GM11168 (cell line): ENCODE measurements around the gene SPON1.
"Not testable (repeated sequence)": the region's sequence is repeated elsewhere in the genome, so short reads cannot be mapped to it uniquely, and the experiment has no call there.

Source experiments
- in situ Hi-C: fragments of 300-500 bp; cut with MboI; formaldehyde crosslinking; loops from one replicate; pipeline ENCODE4 v1.12.0; 2022; ENCODE audit warnings: low sequenced_read_pairs; ENCODE audit not compliant: unreplicated experiment

SPON1 gene

DNA sequence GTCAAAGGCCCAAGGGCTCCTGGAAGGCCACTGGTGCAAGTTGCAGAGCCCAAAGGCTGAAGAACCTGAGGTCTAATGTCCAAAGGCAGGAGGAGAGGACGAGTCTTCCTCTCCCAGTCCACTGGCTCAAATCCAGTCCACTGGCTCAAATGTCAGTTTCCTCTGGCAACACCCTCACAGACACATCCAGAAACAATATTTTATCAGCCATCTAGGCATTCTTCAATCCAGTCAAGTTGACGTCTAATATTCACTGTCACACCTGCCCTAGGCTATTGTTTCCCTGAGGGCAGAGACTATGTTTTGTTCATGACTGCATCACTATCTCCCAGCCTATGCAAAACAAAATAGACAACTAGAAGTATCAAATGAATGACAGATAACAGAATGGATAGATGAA lies 148.1 kb downstream of the SPON1 start:
- in situ Hi-C loops: no loop called here

DNA sequence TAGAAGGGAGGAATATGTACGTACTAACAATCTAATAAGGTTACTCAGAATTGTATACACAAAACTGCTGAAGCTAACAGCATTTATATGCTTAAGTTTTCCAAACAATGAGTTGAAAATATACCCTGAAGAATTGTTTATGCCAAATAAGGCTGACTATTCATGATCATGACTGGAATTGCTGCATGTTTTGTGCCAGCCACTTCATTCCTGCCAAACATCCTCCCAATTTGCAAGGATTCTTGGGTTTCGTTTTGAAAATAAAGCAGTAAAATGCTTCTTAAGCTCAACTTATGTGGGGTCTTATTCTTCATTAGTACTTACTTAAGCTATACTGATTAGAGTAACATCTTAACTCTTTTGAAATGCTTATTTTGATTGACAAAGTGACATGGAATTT lies 149.0 kb downstream of the SPON1 start:
- in situ Hi-C loops: no loop called here

DNA sequence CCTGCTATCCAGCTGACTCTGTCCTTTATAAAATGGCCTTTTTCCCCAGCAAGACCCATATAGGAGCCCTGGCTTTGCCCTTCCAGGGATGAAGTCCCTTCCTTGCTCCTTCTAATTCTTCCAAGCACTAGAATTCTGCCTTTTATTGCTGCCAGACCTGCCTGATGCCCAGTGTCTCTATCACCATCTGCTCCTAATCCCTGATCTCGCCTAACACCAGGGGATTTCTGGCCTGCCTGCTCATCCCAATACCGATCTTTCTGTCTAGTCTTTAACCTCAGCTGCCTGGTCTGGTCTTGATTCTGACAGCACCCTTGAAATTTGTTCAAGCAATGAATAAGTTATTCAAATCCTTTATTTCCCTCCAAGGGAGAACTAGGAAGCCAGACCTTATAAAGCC lies 150.2 kb downstream of the SPON1 start:
- in situ Hi-C loops: no loop called here

DNA sequence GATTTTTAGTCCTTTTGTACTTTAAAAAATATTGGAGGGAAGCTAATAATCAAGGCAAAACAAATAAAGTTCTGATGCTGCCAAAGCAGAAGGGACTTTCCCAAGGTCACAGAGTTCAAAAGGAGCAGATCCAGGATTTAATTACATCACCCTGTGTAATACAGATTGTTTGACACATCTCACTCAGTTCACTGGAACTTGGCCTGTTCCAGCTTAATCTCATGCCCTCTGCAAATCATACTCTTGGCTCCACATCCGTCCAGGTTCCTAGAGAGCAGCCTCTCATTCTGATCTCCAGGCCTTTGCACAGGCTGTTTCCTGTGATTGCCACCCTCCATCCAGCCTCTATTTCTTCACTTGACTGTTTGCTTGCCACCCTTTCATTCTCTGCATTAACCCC lies 151.7 kb downstream of the SPON1 start:
- in situ Hi-C loops: no loop called here

DNA sequence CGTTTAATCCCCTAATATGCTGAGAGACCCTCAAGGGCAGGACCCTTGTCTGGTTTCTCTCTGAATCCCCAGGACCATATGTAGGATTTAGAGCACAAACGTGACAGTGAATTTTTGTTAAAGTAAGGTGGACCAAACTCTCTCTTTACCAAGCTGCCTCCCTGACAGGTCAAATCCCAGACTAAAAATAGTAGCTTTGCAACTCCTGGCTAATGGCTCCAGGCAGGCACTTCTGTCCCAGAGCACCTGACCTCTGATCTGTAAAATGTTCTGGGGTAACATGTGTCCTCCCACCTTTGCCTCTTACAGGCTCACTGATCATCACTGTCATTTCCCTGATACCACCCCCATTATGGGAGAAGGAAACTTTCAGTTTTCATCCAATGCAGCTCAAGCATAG lies 152.3 kb downstream of the SPON1 start:
- in situ Hi-C loops: no loop called here

DNA sequence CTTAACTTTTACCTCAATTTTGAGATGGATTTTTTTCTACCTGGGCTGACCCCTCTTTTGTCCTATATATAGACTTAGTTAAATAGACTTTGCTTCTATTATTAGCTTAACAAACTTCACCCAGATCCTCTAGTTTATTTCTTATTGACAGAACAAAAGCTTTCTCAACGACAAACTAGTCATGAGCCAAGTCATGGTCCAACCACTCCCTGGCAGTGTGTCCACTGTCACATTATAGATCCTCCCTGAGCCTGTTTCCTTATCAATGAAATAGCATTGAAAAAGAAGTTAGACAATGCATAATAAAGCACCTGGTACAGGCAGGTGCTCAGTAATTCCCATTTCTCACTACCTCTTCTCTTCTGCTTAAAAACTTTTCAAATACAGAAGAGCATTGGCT lies 155.1 kb downstream of the SPON1 start:
- in situ Hi-C loops: no loop called here

DNA sequence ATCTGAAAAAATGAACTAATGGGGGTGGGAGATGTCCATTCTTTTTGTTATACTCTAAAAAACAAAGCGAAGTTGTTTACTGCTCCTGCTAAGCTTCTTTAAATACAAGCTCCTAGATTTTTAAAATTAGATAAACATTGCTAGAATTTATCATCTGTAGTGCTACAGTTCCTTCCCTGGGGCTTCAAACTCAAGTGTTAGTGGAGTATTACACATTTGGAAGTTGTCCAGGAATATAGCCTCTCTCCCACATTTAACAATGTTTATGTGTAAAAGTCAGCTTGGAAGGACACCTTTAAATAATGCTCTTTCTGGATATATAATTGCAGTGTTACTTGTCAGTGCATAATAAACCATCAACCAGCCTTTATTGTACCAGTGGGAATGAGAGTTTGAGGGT lies 155.5 kb downstream of the SPON1 start:
- in situ Hi-C loops: no loop called here

DNA sequence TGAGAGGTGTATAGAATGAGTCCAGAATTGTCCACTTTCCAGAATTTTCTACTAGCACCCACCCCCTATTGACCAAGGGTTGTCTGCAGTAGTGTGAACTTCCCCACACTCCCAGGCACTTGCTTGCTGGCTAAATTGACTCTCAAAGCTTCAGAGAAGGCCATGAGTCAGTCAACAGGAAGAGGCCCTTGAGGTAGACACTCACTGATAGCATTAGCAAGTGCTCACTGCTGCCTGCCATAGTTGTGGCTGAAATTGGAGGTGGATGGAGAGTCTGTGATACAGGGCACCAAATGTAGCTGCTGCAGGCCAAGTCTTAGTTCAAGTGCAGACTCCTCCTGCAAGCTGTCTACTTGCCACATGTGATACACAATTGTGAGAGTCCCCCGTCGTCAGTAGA lies 156.8 kb downstream of the SPON1 start:
- in situ Hi-C loops: no loop called here

DNA sequence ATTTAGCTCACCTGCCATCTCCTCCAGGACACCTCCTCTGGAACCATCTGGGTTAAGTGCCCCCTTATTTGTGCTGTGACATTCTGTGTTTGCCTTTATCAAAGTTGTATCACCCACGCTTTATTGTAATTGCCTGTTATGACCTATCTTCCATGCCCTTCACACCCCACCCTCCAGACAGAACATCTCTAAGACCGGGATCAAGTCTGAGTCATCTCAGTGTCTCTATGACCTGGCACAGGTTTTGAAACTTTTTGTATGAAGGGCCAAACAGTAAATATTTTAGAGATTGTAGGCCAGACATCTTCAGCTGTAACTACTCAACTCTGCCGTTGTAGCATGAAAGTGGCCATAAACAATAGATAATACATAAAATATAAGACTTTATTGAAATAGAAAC lies 161.8 kb downstream of the SPON1 start:
- in situ Hi-C loops: no loop called here

DNA sequence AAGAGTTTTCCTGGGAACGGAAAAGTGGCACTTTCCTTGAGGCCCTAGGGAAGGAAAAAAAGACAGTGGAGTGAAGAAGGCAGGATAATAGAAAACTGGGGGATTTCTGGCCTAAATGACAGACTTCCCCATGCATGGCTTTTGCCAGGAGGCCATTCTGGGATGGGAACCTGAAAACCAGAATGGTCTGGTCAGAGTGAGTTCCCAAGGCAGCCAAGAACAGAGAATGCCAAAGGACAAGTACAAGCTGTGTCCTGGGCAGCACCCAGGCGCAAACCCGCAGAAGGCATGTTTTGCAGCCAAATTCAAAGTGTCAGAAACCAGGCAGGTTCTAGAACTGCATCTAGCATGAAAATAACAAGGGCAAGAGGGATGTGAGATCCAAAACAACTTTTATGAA lies 162.4 kb downstream of the SPON1 start:
- in situ Hi-C loops: no loop called here

DNA sequence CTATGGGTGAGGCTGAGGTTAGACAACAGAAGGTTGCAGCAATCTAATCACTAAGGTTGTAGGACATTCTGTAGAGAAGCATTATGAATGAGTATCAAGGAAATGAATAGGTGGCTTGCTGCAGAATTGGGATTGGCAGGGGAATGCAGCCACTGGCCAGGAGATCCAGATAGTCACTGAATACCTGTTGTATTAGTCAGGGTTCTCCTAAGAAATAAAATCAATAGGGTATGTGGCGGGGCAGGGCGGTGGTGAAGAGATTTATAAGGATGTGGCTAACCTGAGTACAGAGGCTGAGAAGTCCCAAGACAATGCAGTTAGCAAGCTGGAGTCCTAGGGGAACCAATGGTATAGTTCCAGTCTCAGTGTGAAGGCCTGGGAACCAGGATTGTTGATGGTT lies 163.0 kb downstream of the SPON1 start:
- in situ Hi-C loops: no loop called here

DNA sequence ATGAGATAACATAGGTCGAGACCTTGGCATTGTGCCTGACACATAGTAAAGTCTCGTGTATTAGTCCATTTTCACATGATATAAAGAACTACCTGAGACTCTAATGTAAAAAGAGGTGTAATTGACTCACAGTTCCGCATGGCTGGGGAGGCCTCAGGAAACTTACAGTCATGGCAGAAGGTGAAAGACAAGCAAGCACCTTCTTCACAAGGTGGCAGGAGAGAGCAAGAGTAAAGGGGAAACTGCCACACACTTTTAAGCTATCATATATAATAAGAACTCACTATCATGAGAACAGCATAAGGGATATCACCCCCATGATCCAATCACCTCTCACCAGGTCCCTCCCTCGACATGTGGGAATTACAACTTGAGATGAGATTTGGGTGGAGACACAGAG lies 165.2 kb downstream of the SPON1 start:
- in situ Hi-C loops: no loop called here

DNA sequence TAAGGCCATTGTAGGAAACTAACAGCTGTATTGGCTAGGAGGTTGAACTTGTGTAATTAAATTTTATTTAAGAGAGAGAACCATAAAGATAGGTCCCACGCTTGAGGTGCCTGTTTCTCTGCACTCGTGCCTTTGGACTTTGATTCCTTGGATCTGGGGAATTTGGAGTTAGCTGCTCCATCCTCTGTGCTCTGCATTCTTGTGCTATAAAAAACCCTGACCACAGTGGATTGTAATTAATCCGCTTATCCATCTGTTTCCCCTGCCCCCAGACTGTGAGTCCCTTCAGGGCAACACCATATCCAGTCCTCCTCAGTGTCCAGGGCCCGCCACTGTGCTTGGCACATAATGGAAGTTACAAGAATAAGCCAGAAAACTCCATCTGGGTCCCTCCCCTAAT lies 169.8 kb downstream of the SPON1 start:
- in situ Hi-C loops: no loop called here

DNA sequence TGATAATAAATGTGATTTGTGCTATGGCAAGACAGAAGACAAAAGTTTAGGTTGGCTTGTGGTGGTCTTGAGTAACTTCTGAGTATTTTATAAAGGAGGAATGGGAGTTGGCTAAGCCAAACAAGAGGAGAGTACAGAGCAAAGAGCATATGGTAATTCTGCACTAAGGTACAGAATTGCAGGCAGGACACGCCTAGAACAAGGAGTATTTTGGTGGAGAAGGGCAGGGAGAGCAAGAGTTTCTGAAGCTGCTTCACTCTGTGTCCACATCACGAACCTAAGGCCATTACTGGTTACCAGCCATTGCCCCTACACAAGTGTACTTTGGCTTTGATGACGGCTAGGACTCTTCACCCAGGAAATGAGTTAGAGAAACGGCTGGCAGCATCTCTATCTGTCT lies 170.9 kb downstream of the SPON1 start:
- in situ Hi-C loops: no loop called here

DNA sequence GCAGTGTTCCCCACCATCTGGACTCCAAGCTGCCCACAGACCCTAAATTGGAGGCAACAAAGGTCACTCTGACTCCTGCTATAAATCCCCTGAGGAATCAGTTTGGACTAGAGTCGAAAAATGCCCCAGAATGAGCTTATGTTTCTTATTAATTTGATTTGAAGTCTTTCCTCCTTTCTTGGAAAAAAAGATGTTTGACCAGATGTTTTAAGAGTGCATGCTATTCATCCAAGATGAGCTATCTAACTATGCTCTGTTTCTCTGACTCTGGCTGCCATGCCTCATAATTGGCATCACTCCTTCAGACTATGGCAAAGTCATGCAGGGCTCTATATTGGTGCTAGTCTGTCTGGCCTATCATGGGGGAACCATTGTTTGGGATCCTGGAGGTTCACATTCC lies 174.0 kb downstream of the SPON1 start:
- in situ Hi-C loops: no loop called here

DNA sequence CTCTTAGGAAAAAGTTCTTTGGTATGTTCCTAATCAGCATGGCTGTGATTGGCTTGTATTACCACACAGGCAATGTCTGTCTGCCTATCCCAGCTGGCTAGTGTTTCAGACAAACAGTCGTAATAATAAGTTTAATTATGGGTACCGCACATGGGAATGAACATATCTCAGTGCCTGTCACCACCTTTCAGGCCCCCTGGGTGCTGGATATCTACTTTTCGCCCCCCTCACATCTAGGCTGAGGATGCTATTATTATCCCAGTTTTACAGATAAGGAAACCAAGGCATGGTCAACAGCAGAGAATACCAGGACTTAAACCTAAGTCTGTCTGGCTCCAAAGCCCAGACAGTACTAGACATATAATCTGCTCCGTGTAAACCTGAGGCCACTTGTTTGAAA lies 174.8 kb downstream of the SPON1 start:
- in situ Hi-C loops: no loop called here

DNA sequence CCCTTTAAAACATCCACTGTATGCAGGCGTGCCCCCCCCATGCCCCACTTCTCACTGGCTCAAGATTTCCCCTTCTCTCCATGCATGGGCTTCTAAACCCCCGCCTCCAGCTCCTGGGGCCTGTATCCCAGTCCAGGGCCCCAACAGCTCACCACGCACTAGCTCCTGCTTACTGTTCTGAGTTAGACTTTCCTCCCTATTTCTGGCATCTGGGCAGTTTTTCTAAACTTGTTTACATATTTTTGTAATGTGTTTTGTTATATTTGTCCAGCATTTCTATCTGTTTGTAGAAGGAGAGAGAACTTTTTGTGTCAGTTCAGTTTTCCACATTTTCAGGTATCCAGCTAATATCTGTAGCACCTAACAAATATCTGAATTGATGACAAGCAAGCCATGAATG lies 178.5 kb downstream of the SPON1 start:
- in situ Hi-C loops: no loop called here

DNA sequence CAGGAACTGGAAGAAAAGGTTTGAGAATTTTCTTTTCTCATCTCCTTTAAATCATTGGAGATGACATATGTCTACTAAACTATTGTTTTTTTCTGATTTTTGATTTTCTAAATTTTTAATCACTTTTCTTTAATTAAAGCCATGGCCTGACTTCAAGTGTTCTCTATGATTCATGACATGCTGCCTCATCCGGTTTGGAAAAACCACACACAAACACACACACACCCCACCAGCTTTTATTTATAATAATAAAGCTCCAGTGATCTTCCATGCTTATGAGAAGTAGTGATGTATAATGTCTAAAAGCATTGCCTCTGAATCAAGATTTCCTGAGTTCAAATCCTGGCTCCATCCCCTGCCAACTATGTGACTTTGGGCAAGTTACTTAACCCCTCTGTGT lies 179.2 kb downstream of the SPON1 start:
- in situ Hi-C loops: no loop called here

DNA sequence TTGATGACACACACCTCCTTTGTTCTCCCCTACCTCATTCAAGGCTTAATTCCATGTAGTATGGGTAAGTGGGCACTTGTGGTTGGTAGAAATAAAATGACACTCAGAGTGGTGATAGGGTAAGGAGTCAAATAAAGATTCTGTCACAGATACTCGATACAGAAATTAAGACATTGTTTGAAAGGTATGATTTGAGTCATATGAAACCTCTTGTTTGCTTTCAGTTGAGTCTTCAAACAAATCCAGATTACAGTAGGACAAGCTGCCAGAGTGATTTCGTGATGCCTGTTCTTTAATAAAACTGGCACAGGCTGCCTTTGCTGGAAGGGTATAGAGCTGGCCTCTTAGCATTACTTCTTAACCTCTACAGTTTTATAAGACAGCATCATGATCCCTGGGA lies 182.4 kb downstream of the SPON1 start:
- in situ Hi-C loops: no loop called here

DNA sequence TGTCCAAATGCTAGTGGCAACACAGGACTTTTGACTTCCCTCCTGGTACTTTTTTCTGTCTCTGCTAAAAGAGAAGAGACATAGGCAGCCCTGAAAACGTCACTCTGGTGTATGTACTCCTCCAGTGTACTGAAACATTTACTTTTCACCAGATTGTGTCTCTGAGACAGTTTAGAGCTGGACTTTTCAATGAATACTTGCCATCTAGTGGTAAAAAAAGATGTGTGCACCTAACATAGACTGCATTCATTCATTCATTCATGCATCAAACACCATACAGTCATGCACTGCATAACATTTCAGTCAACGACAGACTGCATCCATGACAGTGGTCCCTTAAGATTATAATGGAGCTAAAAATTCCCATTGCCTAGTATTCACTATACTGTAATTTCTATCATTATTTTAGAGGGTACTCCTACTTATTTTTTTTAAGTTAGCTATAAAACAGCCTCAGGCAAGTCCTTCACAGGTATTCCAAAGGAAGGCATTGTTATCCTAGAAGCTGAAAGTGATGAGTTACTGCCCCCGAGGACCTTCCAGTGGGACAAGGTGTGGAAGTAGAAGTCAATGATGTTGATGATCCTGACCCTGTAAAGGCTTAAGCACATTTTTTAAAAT lies 186.2 kb downstream of the SPON1 start:
- in situ Hi-C loops: no loop called here

DNA sequence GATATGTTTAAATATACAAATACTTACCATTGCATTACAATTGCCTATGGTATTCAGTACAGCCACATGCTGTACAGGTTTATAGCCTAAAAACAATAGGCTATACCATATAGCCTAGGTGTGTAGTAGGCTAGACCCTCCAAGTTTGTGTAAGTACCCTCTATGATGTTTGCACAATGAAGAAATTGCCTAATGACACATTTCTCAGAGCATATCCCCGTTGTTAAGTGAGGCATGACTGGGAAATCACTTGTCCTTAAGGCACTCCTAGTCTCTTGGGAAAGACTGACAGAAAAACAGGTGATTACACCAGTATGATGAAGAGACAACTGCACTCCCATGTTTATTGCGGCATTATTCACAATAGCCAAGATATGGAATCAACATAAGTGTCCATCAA lies 187.2 kb downstream of the SPON1 start:
- in situ Hi-C loops: no loop called here

DNA sequence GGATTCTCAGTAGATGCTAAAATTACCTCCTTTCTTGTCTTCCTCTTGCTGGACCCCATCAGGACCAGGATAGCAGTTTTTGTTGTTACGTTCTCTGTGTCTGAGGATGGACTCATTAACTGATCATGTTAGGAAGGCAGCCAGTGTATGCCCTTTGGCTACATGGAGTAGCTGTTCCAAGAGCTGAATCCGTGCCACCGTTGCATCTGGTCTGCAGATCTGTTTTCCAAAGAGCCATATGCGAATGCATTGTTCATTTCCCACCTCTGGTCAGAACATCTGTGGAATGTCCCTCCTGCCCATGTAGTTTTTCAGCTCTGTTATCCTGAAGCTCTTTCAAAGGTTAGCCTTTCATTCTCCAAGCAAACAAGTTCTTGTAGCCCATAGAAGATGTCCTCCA lies 188.4 kb downstream of the SPON1 start:
- in situ Hi-C loops: no loop called here

DNA sequence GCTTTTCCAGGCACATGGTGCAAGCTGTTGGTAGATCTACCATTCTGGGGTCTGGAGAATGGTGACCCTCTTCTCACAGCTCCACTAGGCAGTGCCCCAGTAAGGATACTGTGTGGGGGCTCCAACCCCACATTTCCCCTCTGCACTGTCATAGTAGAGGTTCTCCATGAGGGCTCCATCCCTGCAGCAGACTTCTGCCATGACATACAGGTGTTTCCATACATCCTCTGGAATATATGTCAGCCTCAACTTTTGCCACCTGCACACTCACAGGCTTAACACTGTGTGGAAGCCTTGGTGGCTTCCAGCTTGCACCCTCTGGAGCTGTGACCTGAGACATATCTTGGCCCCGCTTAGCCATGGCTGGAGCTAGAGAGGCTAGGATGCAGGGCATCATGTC lies 191.6 kb downstream of the SPON1 start:
- in situ Hi-C loops: not testable (repeated sequence)
